22Rv1 (cell line): ENCODE measurements around the gene RNF133.

ENCODE experiments used
- ZFX ChIP-seq: fragments of 450-650 bp; IDR thresholded peaks from 2 replicates; pipeline ENCODE4 v1.6.1; 2017; ENCODE audit warnings: antibody characterized with exemption, borderline replicate concordance
- TF ChIP-seq, protein P1 (sequence below): fragments of 450-650 bp; IDR thresholded peaks from 2 replicates; pipeline ENCODE4 v1.5.1; 2017; ENCODE audit warnings: mild to moderate bottlenecking

DNA sequence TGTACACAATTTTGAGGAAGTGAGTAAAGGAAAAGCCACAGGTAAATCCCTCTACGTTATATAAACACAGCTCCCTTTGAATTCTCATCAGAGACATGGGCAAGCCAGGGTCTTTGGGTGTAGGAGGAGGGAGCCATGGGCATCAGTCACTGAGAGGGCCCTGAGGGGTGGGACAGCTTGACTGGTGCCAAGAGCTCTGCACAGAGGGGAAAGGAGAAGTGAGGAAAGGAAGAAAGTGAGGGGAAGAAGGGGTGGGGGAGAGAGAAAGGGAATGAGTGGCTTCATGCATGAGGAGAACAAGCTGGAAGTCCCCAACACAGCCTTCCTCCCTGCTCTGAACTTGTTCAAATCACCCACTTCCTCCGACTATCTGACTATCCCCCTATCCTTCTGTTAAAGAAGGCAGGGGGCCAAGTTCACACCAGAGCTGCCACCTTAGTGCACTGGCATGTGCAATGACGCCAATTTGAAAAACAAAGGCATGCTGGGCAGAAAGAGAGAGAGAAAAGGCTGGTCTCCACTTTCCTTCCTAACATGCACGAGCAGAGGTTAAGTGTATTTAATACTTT lies 20.2 kb upstream of the RNF133 start:
- TF ChIP-seq, protein P1, sequence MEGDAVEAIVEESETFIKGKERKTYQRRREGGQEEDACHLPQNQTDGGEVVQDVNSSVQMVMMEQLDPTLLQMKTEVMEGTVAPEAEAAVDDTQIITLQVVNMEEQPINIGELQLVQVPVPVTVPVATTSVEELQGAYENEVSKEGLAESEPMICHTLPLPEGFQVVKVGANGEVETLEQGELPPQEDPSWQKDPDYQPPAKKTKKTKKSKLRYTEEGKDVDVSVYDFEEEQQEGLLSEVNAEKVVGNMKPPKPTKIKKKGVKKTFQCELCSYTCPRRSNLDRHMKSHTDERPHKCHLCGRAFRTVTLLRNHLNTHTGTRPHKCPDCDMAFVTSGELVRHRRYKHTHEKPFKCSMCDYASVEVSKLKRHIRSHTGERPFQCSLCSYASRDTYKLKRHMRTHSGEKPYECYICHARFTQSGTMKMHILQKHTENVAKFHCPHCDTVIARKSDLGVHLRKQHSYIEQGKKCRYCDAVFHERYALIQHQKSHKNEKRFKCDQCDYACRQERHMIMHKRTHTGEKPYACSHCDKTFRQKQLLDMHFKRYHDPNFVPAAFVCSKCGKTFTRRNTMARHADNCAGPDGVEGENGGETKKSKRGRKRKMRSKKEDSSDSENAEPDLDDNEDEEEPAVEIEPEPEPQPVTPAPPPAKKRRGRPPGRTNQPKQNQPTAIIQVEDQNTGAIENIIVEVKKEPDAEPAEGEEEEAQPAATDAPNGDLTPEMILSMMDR, result no peak
- no peak for TF ChIP-seq ZFX
